G401 (cell line): ENCODE results near the gene DNAH2. TPM values are rescaled to one million over a fixed set of nuclear protein-coding genes. Genes with fewer than 3 reads are reported as not detected.
A peak's percentile ranks its signal among the peaks of the same experiment; 100 is the strongest.

Experiments used
- DNase-seq: peaks from one replicate; pipeline ENCODE4 v3.0.0-alpha.2; 2015; ENCODE audit warnings: low spot score
- in situ Hi-C: cut with HindIII; loops from 2 replicates; pipeline ENCODE4 v1.10.0; 2016; ENCODE audit warnings: low sequenced_read_pairs, mixed read lengths
- total RNA-seq: library from RNA; depleted of rRNA; stranded (reverse); fragments of >200 nt; shearing (Covaris generic); gene quantifications from 2 replicates; pipeline ENCODE4 v1.2.3, GENCODE V29; 2014

DNAH2 gene
- total RNA-seq, 1 experiment from 2014 or later: 0.03 TPM

GRCh38 chr17:7697828-7698588, 19.5 kb upstream of the DNAH2 start:
- in situ Hi-C loops: no loop called here
- DNase-seq: no peak

- in situ Hi-C loops: no loop called here
- no peak for DNase-seq
Measured at GRCh38 chr17:7700510-7700909, 17.0 kb upstream of the DNAH2 start.

- in situ Hi-C loops: no loop called here
- DNase-seq: no peak
Measured at GRCh38 chr17:7701681-7702080, 15.9 kb upstream of the DNAH2 start.

GRCh38 chr17:7702776-7703175, 14.8 kb upstream of the DNAH2 start:
- in situ Hi-C loops: no loop called here
- no peak for DNase-seq

- in situ Hi-C loops: no loop called here
- peak; percentile 47 for DNase-seq
Measured at GRCh38 chr17:7703584-7704479, 13.7 kb upstream of the DNAH2 start.

- in situ Hi-C loops: no loop called here
- peak; percentile 40 for DNase-seq
Measured at GRCh38 chr17:7704601-7705268, 12.8 kb upstream of the DNAH2 start, which contains the start of gene EFNB3. Gene EFNB3, plus strand, starts transcription at chr17:7705202. Its CDS starts 397 bp downstream, at chr17:7705599.

GRCh38 chr17:7705269-7706255, 12.0 kb upstream of the DNAH2 start:
- in situ Hi-C loops: no loop called here
- DNase-seq: no peak

- DNase-seq: no peak
- in situ Hi-C loops: no loop called here
Measured at GRCh38 chr17:7706631-7707354, 10.8 kb upstream of the DNAH2 start.

- in situ Hi-C loops: no loop called here
- DNase-seq: no peak
Measured at GRCh38 chr17:7707446-7707845, 10.1 kb upstream of the DNAH2 start.

GRCh38 chr17:7707858-7708750, 9.4 kb upstream of the DNAH2 start:
- no peak for DNase-seq
- in situ Hi-C loops: no loop called here

- DNase-seq: no peak
- in situ Hi-C loops: no loop called here
Measured at GRCh38 chr17:7709031-7709430, 8.5 kb upstream of the DNAH2 start.

- DNase-seq: no peak
- in situ Hi-C loops: no loop called here
Measured at GRCh38 chr17:7710301-7710700, 7.2 kb upstream of the DNAH2 start.

- in situ Hi-C loops: no loop called here
- no peak for DNase-seq
Measured at GRCh38 chr17:7711051-7711755, 6.3 kb upstream of the DNAH2 start.

GRCh38 chr17:7712111-7712771, 5.3 kb upstream of the DNAH2 start:
- in situ Hi-C loops: no loop called here
- DNase-seq: no peak

- in situ Hi-C loops: no loop called here
Measured at GRCh38 chr17:7713782-7714181, 3.8 kb upstream of the DNAH2 start.

More at GRCh38 chr17:7713782-7714181, 3.8 kb upstream of the DNAH2 start:
- DNase-seq: no peak
